Measurements from ENCODE around the gene VN1R2. TPM values are rescaled to one million over a fixed set of nuclear protein-coding genes. Genes with fewer than 3 reads are reported as not detected.
"Not testable (repeated sequence)": the region's sequence is repeated elsewhere in the genome, so short reads cannot be mapped to it uniquely, and the experiment has no call there.

VN1R2 gene
- total and polyA plus RNA-seq, 2 experiments from 2014 or later, result not detected

DNA sequence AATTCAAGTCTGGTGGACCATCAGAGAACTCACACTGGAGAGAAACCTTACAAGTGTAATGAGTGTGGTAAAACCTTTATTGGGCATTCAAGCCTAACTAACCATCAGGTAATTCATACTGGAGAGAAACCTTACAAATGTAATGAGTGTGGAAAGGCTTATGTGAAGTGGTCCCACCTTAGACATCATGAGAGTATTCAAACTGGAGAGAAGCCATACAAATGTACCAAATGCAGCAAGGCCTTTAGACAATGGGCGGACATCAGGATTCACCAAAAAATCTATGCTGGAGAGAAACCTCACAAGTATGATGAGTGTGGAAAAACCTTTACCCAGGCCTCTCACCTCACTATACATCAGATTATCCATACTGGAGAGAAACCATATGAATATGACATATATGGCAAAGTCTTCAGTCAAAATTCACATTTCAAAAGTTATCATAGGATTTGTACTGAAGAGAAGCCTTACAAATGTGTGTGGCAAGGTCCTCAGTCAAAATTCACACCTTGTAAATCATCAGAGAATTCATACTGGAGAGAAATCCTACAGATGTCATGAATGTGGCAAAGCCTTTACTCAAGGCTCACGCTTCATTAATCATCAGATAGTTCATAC, 45.3 kb upstream of the VN1R2 start (continued):
- no peak for TF ChIP-seq EZH2 (IDR thresholded peaks at IDR 0.05; ENCODE audit: low read depth, unreplicated experiment)
- TF ChIP-seq POLR2AphosphoS5 (IDR thresholded peaks at IDR 0.05; ENCODE audit: low read depth), result no peak
- no peak for TF ChIP-seq CREB1 (CRISPR knock-in tag; IDR thresholded peaks at IDR 0.05; ENCODE audit: low read depth)
- TF ChIP-seq ZNF114 (CRISPR knock-in tag; IDR thresholded peaks at IDR 0.05), result no peak
- no peak for TF ChIP-seq JUNB (IDR thresholded peaks at IDR 0.05; ENCODE audit: unreplicated experiment)
- TF ChIP-seq, protein P1, sequence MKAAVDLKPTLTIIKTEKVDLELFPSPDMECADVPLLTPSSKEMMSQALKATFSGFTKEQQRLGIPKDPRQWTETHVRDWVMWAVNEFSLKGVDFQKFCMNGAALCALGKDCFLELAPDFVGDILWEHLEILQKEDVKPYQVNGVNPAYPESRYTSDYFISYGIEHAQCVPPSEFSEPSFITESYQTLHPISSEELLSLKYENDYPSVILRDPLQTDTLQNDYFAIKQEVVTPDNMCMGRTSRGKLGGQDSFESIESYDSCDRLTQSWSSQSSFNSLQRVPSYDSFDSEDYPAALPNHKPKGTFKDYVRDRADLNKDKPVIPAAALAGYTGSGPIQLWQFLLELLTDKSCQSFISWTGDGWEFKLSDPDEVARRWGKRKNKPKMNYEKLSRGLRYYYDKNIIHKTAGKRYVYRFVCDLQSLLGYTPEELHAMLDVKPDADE (IDR thresholded peaks at IDR 0.05), result no peak
- TF ChIP-seq, protein P2, sequence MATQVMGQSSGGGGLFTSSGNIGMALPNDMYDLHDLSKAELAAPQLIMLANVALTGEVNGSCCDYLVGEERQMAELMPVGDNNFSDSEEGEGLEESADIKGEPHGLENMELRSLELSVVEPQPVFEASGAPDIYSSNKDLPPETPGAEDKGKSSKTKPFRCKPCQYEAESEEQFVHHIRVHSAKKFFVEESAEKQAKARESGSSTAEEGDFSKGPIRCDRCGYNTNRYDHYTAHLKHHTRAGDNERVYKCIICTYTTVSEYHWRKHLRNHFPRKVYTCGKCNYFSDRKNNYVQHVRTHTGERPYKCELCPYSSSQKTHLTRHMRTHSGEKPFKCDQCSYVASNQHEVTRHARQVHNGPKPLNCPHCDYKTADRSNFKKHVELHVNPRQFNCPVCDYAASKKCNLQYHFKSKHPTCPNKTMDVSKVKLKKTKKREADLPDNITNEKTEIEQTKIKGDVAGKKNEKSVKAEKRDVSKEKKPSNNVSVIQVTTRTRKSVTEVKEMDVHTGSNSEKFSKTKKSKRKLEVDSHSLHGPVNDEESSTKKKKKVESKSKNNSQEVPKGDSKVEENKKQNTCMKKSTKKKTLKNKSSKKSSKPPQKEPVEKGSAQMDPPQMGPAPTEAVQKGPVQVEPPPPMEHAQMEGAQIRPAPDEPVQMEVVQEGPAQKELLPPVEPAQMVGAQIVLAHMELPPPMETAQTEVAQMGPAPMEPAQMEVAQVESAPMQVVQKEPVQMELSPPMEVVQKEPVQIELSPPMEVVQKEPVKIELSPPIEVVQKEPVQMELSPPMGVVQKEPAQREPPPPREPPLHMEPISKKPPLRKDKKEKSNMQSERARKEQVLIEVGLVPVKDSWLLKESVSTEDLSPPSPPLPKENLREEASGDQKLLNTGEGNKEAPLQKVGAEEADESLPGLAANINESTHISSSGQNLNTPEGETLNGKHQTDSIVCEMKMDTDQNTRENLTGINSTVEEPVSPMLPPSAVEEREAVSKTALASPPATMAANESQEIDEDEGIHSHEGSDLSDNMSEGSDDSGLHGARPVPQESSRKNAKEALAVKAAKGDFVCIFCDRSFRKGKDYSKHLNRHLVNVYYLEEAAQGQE (IDR thresholded peaks at IDR 0.05; ENCODE audit: unreplicated experiment), result no peak
- TF ChIP-seq STAT1 (IDR thresholded peaks at IDR 0.05; ENCODE audit: unreplicated experiment), result no peak
- no peak for TF ChIP-seq ZNF331 (CRISPR knock-in tag; IDR thresholded peaks at IDR 0.05; ENCODE audit: low read depth)

DNA sequence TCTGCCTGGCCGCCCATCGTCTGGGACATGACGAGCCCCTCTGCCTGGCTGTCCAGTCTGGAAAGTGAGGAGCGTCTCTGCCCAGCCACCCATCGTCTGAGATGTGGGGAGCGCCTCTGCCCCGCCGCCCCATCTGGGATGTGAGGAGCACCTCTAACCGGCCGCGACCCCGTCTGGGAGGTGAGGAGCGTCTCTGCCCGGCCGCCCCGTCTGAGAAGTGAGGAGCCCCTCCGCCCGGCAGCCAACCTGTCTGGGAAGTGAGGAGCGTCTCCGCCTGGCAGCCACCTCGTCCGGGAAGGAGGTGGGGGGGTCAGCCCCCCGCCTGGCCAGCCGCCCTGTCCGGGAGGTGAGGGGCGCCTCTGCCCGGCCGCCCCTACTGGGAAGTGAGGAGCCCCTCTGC, 35.4 kb upstream of the VN1R2 start:
- peaks cover 84% of the 10 kb centered on the region for H3K9me3 Mint-ChIP-seq
- H3K4me1 Mint-ChIP-seq, result not testable (repeated sequence)

DNA sequence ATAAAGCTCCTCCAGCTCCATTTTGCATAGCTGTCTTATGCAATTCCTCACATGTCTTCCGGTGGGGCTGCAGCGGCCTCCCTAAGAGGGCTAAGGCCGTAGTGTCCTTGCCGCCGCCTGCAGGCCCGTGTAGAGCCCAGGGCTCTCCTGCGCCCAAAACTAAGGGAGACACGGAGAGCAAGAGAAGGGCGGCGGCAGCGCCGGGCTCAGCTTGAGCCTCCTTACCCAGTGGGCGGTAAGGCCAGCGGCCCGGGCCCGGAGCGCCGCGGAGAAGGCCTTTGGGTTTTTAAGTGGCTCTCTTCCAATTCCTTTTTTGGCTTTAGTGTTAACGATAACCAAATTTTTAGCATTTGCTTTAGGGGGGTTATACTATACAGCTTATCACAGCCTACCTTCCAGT, 33.5 kb upstream of the VN1R2 start:
- Histone ChIP-seq H3K4me3 (no peak overlapping the region), H3K9me2 (ENCODE audit: insufficient read depth) (no peaks in the 10 kb centered on the region), H3K4me1 (ENCODE audit: insufficient read depth) (no peaks in the 10 kb centered on the region), H3K79me2 (replicated peaks; ENCODE audit: insufficient read depth) (no peaks in the 10 kb centered on the region), H3K27me3 (ENCODE audit: insufficient read depth) (no peaks in the 10 kb centered on the region), H4K20me1 (replicated peaks; ENCODE audit: insufficient read depth) (no peaks in the 10 kb centered on the region), H3K4me2 (no peak overlapping the region), H3K27ac (ENCODE audit: low read depth) (no peak overlapping the region), H2AFZ (no peak overlapping the region), H3F3A (replicated peaks; ENCODE audit: low read depth) (no peaks in the 10 kb centered on the region), H3K36me3 (ENCODE audit: insufficient read depth) (no peaks in the 10 kb centered on the region; the same call in 1 of the 2 replicates)
- H3K4me3 Mint-ChIP-seq, result no peak overlapping the region
- DNase-seq (ENCODE audit: low spot score) (no peak), ATAC-seq (no peak)
- H3K9me3 Mint-ChIP-seq, result peaks cover 85% of the 10 kb centered on the region
- H3K27me3 Mint-ChIP-seq (ENCODE audit: insufficient read depth, low read depth, poor library complexity), result peaks cover 6% of the 10 kb centered on the region
- peaks cover 44% of the 10 kb centered on the region for H3K36me3 Mint-ChIP-seq (ENCODE audit: low read depth)
- H3K27ac Mint-ChIP-seq, result no peak overlapping the region
- no peaks in the 10 kb centered on the region for H3K4me1 Mint-ChIP-seq
- no peak for TF ChIP-seq EZH2phosphoT487 (IDR thresholded peaks at IDR 0.05; ENCODE audit: unreplicated experiment)
- TF ChIP-seq STAT1 (IDR thresholded peaks at IDR 0.05; ENCODE audit: unreplicated experiment), result no peak
- TF ChIP-seq, protein P2 (IDR thresholded peaks at IDR 0.05; ENCODE audit: unreplicated experiment), result no peak
- no peak for TF ChIP-seq EZH2 (IDR thresholded peaks at IDR 0.05; ENCODE audit: low read depth, unreplicated experiment)
- no peak for TF ChIP-seq ZNF331 (CRISPR knock-in tag; IDR thresholded peaks at IDR 0.05; ENCODE audit: low read depth)

More for the DNA sequence above, 35.4 kb upstream of the VN1R2 start:
- H3K27me3 Mint-ChIP-seq (ENCODE audit: insufficient read depth, low read depth, poor library complexity); H3K27me3 ChIP-seq (ENCODE audit: insufficient read depth); ATAC-seq; H4K20me1 ChIP-seq (replicated peaks; ENCODE audit: insufficient read depth); H3K79me2 ChIP-seq (replicated peaks; ENCODE audit: insufficient read depth); H3K4me3 ChIP-seq; H3K4me3 Mint-ChIP-seq; H3K27ac ChIP-seq (ENCODE audit: low read depth); H3K27ac Mint-ChIP-seq; H3K36me3 ChIP-seq (ENCODE audit: insufficient read depth); H3K4me1 ChIP-seq (ENCODE audit: insufficient read depth); H3K9me2 ChIP-seq (ENCODE audit: insufficient read depth); H3K4me2 ChIP-seq; DNase-seq (ENCODE audit: low spot score); H3F3A ChIP-seq (replicated peaks; ENCODE audit: low read depth); H2AFZ ChIP-seq: not testable (repeated sequence)
- peaks cover 40% of the 10 kb centered on the region for H3K36me3 Mint-ChIP-seq (ENCODE audit: low read depth)
